Natural killer cell (primary cell): Measurements from ENCODE around the gene CEP112. TPM values are rescaled to one million over a fixed set of nuclear protein-coding genes. Genes with fewer than 3 reads are reported as not detected.

Experiments
- ATAC-seq, 3 donors: fragments of 150-1000 bp in 2 of 3; fragments of 200-7000 bp in 1 of 3; cut with Tn5 transposase; 1 replicate in 1 of 3; 2 replicates in 2 of 3; pipeline ENCODE4 v1.10.0; 2021; ENCODE audit warnings: mild to moderate bottlenecking in 2 of 3, moderate library complexity in 2 of 3
- DNase-seq, 2 donors: peaks; one replicate each; pipeline versions ENCODE4 v3.0.0 to v3.0.0-alpha.2; 2013 to 2021; ENCODE audit warnings: mixed read lengths in 1 of 2
- H3K27ac ChIP-seq: one replicate; pipeline ENCODE4 v1.5.1; 2013; ENCODE audit warnings: mild to moderate bottlenecking, low read length
- H3K27me3 ChIP-seq: one replicate; pipeline ENCODE4 v1.6.1; 2013; ENCODE audit warnings: low read length; ENCODE audit not compliant: control insufficient read depth, insufficient read depth
- H3K36me3 ChIP-seq: one replicate; pipeline ENCODE4 v1.6.1; 2013; ENCODE audit warnings: low read length; ENCODE audit not compliant: control insufficient read depth, insufficient read depth
- H3K4me1 ChIP-seq: one replicate; pipeline ENCODE4 v1.6.1; 2013; ENCODE audit warnings: low read length; ENCODE audit not compliant: control insufficient read depth, insufficient read depth
- H3K4me3 ChIP-seq: one replicate; pipeline ENCODE4 v1.5.1; 2013; ENCODE audit warnings: low read length
- H3K9me3 ChIP-seq: one replicate; pipeline ENCODE4 v1.6.1; 2013; ENCODE audit warnings: low read length; ENCODE audit not compliant: control insufficient read depth, insufficient read depth
- H3K27ac Mint-ChIP-seq, 2 donors: one replicate each; pipeline ENCODE4 v1.8.0; 2022; ENCODE audit warnings: mild to moderate bottlenecking in 2 of 2, mixed read lengths in 2 of 2, moderate library complexity in 1 of 2
- H3K27me3 Mint-ChIP-seq, 2 donors: one replicate each; pipeline ENCODE4 v1.8.0; 2022; ENCODE audit warnings: low read depth in 2 of 2, mixed read lengths in 2 of 2
- H3K36me3 Mint-ChIP-seq: one replicate; pipeline ENCODE4 v1.8.0; 2022; ENCODE audit warnings: mixed read lengths
- H3K4me1 Mint-ChIP-seq, 2 donors: one replicate each; pipeline ENCODE4 v1.8.0; 2022; ENCODE audit warnings: mixed read lengths in 2 of 2
- H3K4me3 Mint-ChIP-seq: one replicate; pipeline ENCODE4 v1.8.0; 2022; ENCODE audit warnings: mild to moderate bottlenecking, moderate library complexity, mixed read lengths
- H3K9me3 Mint-ChIP-seq, 2 donors: one replicate each; pipeline ENCODE4 v1.8.0; 2022; ENCODE audit warnings: mixed read lengths in 2 of 2
- CTCF ChIP-seq: fragments of 200-600 bp; IDR thresholded peaks from one replicate; pipeline ENCODE4 v1.8.0; 2022; ENCODE audit warnings: antibody characterized with exemption
- WGBS: methylation state at CpG from one replicate; pipeline ENCODE4 v1.1.7; 2013; ENCODE audit warnings: missing lambda C conversion rate; ENCODE audit not compliant: insufficient coverage; 5-methylcytosine and 5-hydroxymethylcytosine counted together
- intact Hi-C: fragments of 100-400 bp; cut with micrococcal nuclease; formaldehyde crosslinking; loops from one replicate; pipeline ENCODE4 v1.14.2; 2022
- total RNA-seq, 4 donors: library from RNA; stranded (reverse); fragments of 120-200 nt in 1 of 4; gene quantifications; one replicate each; pipeline versions ENCODE4 v1.2.3 to v1.2.4, GENCODE V29; 2013 to 2022

CEP112 gene
- total RNA-seq, 3 donors from 2014 or later (not counting 1 experiment from before 2014, with no cell fraction given) = 0.60 to 1.1 (median 0.85) TPM

- Histone ChIP-seq H3K4me3 (no peak overlapping the region), H3K27ac (no peak overlapping the region), H3K4me1 (no peaks in the 10 kb centered on the region), H3K36me3 (no peaks in the 10 kb centered on the region), H3K9me3 (peaks cover 5% of the 10 kb centered on the region), H3K27me3 (no peaks in the 10 kb centered on the region)
- no peak for DNase-seq
- intact Hi-C loops = no loop called here
- ATAC-seq = no peak
- H3K36me3 Mint-ChIP-seq = no peaks in the 10 kb centered on the region
- 89% methylated on average over 3 of the region's 3 CpGs for WGBS
- TF ChIP-seq CTCF = no peak
- H3K4me1 Mint-ChIP-seq = no peaks in the 10 kb centered on the region
- no peak overlapping the region for H3K27ac Mint-ChIP-seq
- no peak overlapping the region for H3K4me3 Mint-ChIP-seq
- peaks cover 6 to 24% of the 10 kb centered on the region in 2 donors for H3K27me3 Mint-ChIP-seq
- H3K9me3 Mint-ChIP-seq = peaks cover 8 to 11% of the 10 kb centered on the region in 2 donors
Observed at GRCh38 chr17:65931246-65932149, 260.4 kb downstream of the CEP112 start.

GRCh38 chr17:65930140-65930730 is 261.7 kb downstream of the CEP112 start:
- intact Hi-C loops = no loop called here
- H3K27ac ChIP-seq = no peak overlapping the region
- no peak overlapping the region for H3K4me3 ChIP-seq
- ATAC-seq = no peak
- Mint-ChIP-seq H3K4me3 (no peak overlapping the region), H3K9me3 (peaks cover 8 to 11% of the 10 kb centered on the region in 2 donors), H3K36me3 (no peaks in the 10 kb centered on the region), H3K4me1 (no peaks in the 10 kb centered on the region), H3K27ac (no peak overlapping the region), H3K27me3 (peaks cover 6 to 15% of the 10 kb centered on the region in 2 donors)
- no peak for DNase-seq
- H3K36me3 ChIP-seq = no peaks in the 10 kb centered on the region
- 83% methylated on average over 1 of the region's 2 CpGs for WGBS
- H3K27me3 ChIP-seq = no peaks in the 10 kb centered on the region
- peaks cover 5% of the 10 kb centered on the region for H3K9me3 ChIP-seq
- no peaks in the 10 kb centered on the region for H3K4me1 ChIP-seq
- no peak for TF ChIP-seq CTCF

- Histone ChIP-seq H3K36me3 (no peaks in the 10 kb centered on the region), H3K4me1 (no peaks in the 10 kb centered on the region), H3K9me3 (no peaks in the 10 kb centered on the region), H3K27ac (no peak overlapping the region), H3K4me3 (no peak overlapping the region), H3K27me3 (no peaks in the 10 kb centered on the region)
- Mint-ChIP-seq H3K4me3 (no peak overlapping the region), H3K36me3 (no peaks in the 10 kb centered on the region), H3K4me1 (no peaks in the 10 kb centered on the region), H3K27ac (no peak overlapping the region), H3K9me3 (peaks cover 2 to 3% of the 10 kb centered on the region in 2 donors), H3K27me3 (peaks cover 6 to 15% of the 10 kb centered on the region in 2 donors)
- DNase-seq (no peak), ATAC-seq (no peak)
- 98% methylated on average over 3 of the region's 5 CpGs for WGBS
- TF ChIP-seq CTCF = no peak
- intact Hi-C loops = no loop called here
Observed at GRCh38 chr17:65926599-65926998, 265.3 kb downstream of the CEP112 start.
